HEK293 (cell line): ENCODE data around the gene ZNF626.
"Not testable (repeated sequence)": the region's sequence is repeated elsewhere in the genome, so short reads cannot be mapped to it uniquely, and the experiment has no call there.

ENCODE experiments used
- CTCF ChIA-PET: fragments of 350-600 bp; formaldehyde crosslinking; extraction: SDS; loops from one replicate; lab custom pipeline; 2021; ENCODE audit warnings: antibody characterized with exemption; lab: Yijun Ruan, JAX
- POLR2A ChIA-PET: fragments of 300-600 bp; formaldehyde crosslinking; extraction: SDS; loops from one replicate; lab custom pipeline; 2020; ENCODE audit warnings: antibody characterized with exemption, inconsistent platforms; lab: Yijun Ruan, JAX
- H3K27ac ChIP-seq: fragments of 200-500 bp; sonication (Bioruptor generic); 2 replicates; pipeline ENCODE4 v1.5.1; 2014; ENCODE audit warnings: low read depth, low read length, control low read depth, inconsistent platforms; ENCODE audit errors: extremely low read depth
- H3K36me3 ChIP-seq, 2 experiments: fragments of 200-500 bp in 1 of 2; sonication (Bioruptor generic) in 1 of 2; 1 replicate in 1 of 2; 2 replicates in 1 of 2; pipeline ENCODE4 v1.5.1; 2014 to 2017; ENCODE audit warnings: inconsistent platforms in 2 of 2, low read length in 2 of 2; ENCODE audit not compliant: control insufficient read depth in 2 of 2, insufficient read depth in 1 of 2
- H3K4me1 ChIP-seq: fragments of 200-500 bp; sonication (Bioruptor generic); 2 replicates; pipeline ENCODE4 v1.5.1; 2014; ENCODE audit warnings: mild to moderate bottlenecking, low read length, inconsistent platforms; ENCODE audit not compliant: control insufficient read depth, insufficient read depth
- H3K4me3 ChIP-seq: 2 replicates; pipeline ENCODE4 v1.5.1; 2011; ENCODE audit warnings: low read depth, mild to moderate bottlenecking, control low read depth, low read length, moderate library complexity
- H3K9me3 ChIP-seq: fragments of 200-500 bp; sonication (Bioruptor generic); 2 replicates; pipeline ENCODE4 v1.5.1; 2014; ENCODE audit warnings: low read depth, low read length, inconsistent platforms; ENCODE audit not compliant: control insufficient read depth, insufficient read depth
- ELK4 ChIP-seq: IDR thresholded peaks from 2 replicates; pipeline ENCODE4 v1.6.1; 2011; ENCODE audit warnings: mild to moderate bottlenecking, low read depth, low read length, borderline replicate concordance
- HIC1 ChIP-seq: fragments of 450-650 bp; formaldehyde crosslinking; IDR thresholded peaks from 2 replicates; pipeline ENCODE4 v1.5.1; 2016; ENCODE audit warnings: missing biosample characterization, missing genetic modification characterization
- INSM2 ChIP-seq: fragments of 450-650 bp; formaldehyde crosslinking; IDR thresholded peaks from 2 replicates; pipeline ENCODE4 v1.5.1; 2016; ENCODE audit warnings: missing biosample characterization, missing genetic modification characterization
- MYNN ChIP-seq: fragments of 450-650 bp; formaldehyde crosslinking; IDR thresholded peaks from 2 replicates; pipeline ENCODE4 v1.5.1; 2016; ENCODE audit warnings: missing biosample characterization, missing genetic modification characterization, borderline replicate concordance
- ZEB2 ChIP-seq: fragments of 450-650 bp; formaldehyde crosslinking; IDR thresholded peaks from 2 replicates; pipeline ENCODE4 v1.5.1; 2016; ENCODE audit warnings: missing biosample characterization, missing genetic modification characterization
- ZNF140 ChIP-seq: fragments of 450-650 bp; formaldehyde crosslinking; IDR thresholded peaks from 2 replicates; pipeline ENCODE4 v1.5.1; 2016; ENCODE audit warnings: missing biosample characterization, missing genetic modification characterization
- ZNF184 ChIP-seq: fragments of 450-650 bp; IDR thresholded peaks from 2 replicates; pipeline ENCODE4 v1.5.1; 2018; ENCODE audit warnings: missing biosample characterization, mild to moderate bottlenecking, missing genetic modification characterization
- ZNF202 ChIP-seq: fragments of 450-650 bp; formaldehyde crosslinking; IDR thresholded peaks from 2 replicates; pipeline ENCODE4 v1.5.1; 2016; ENCODE audit warnings: missing biosample characterization, missing genetic modification characterization, borderline replicate concordance
- ZNF280D ChIP-seq: fragments of 450-650 bp; formaldehyde crosslinking; IDR thresholded peaks from 2 replicates; pipeline ENCODE4 v1.5.1; 2016; ENCODE audit warnings: missing biosample characterization, missing genetic modification characterization
- ZNF335 ChIP-seq: fragments of 450-650 bp; formaldehyde crosslinking; conservative IDR thresholded peaks from 2 replicates; pipeline ENCODE4 v1.5.1; 2016; ENCODE audit warnings: missing biosample characterization, missing genetic modification characterization
- ZNF518A ChIP-seq: fragments of 450-650 bp; formaldehyde crosslinking; conservative IDR thresholded peaks from 2 replicates; pipeline ENCODE4 v1.5.1; 2016; ENCODE audit warnings: low read depth, missing biosample characterization, missing genetic modification characterization
- ZNF529 ChIP-seq: fragments of 450-650 bp; formaldehyde crosslinking; IDR thresholded peaks from 2 replicates; pipeline ENCODE4 v1.5.1; 2017; ENCODE audit warnings: missing genetic modification characterization, missing biosample characterization; ENCODE audit not compliant: insufficient replicate concordance
- ZNF629 ChIP-seq: fragments of 450-650 bp; formaldehyde crosslinking; IDR thresholded peaks from 2 replicates; pipeline ENCODE4 v1.5.1; 2017; ENCODE audit warnings: missing biosample characterization, missing genetic modification characterization
- ZNF776 ChIP-seq: fragments of 450-650 bp; formaldehyde crosslinking; IDR thresholded peaks from 2 replicates; pipeline ENCODE4 v1.5.0; 2017; ENCODE audit warnings: missing biosample characterization, missing genetic modification characterization, borderline replicate concordance
- ZNF843 ChIP-seq: fragments of 450-650 bp; formaldehyde crosslinking; IDR thresholded peaks from 2 replicates; pipeline ENCODE4 v1.5.1; 2016; ENCODE audit warnings: missing biosample characterization, missing genetic modification characterization

ZNF626 gene

GRCh38 chr19:20616071-20616470, 45.3 kb downstream of the ZNF626 start:
- ChIA-PET CTCF (no interaction called here), POLR2A (no interaction called here)
- Histone ChIP-seq H3K4me3 (no peak overlapping the region), H3K4me1 (no peaks in the 10 kb centered on the region), H3K27ac (no peak overlapping the region), H3K36me3 (no peaks in the 10 kb centered on the region), H3K9me3 (no peaks in the 10 kb centered on the region; the same call in 1 of the 2 replicates)
- TF ChIP-seq HIC1 (no peak), ZNF335 (no peak), ZNF140 (no peak), ZNF776 (no peak), ELK4 (no peak), ZNF843 (tag by site-specific recombination) (no peak), ZNF202 (no peak), ZNF518A (no peak), INSM2 (tag by site-specific recombination) (no peak), ZNF629 (tag by site-specific recombination) (no peak), ZNF184 (tag by site-specific recombination) (no peak), ZNF280D (tag by site-specific recombination) (no peak), MYNN (tag by site-specific recombination) (no peak), ZNF529 (tag by site-specific recombination) (no peak), ZEB2 (tag by site-specific recombination) (no peak)

- H3K4me1 ChIP-seq, H3K9me3 ChIP-seq, H3K36me3 ChIP-seq, H3K4me3 ChIP-seq, CTCF ChIA-PET, H3K27ac ChIP-seq, POLR2A ChIA-PET: not testable (repeated sequence)
Measured at GRCh38 chr19:20614971-20615370, 46.4 kb downstream of the ZNF626 start.
